Loucy (cell line): ENCODE data around the gene SNHG17.
A peak's percentile ranks its signal among the peaks of the same experiment; 100 is the strongest.

Source experiments
- H2AFZ ChIP-seq: fragments of 200-600 bp; sonication (generic); 2 replicates; pipeline ENCODE4 v1.6.0; 2016; ENCODE audit warnings: antibody characterized with exemption, mild to moderate bottlenecking, low read length, moderate library complexity
- H3F3A ChIP-seq: fragments of 200-600 bp; 2 replicates; pipeline ENCODE4 v1.6.0; 2016; ENCODE audit warnings: antibody characterized with exemption, low read depth, mild to moderate bottlenecking
- H3K27me3 ChIP-seq: fragments of 200-600 bp; sonication (generic); 2 replicates; pipeline ENCODE4 v1.6.1; 2014; ENCODE audit warnings: low read length, mild to moderate bottlenecking; ENCODE audit not compliant: insufficient read depth, poor library complexity, severe bottlenecking
- H3K36me3 ChIP-seq: fragments of 200-600 bp; sonication (generic); 2 replicates; pipeline ENCODE4 v1.6.1; 2016; ENCODE audit warnings: low read length; ENCODE audit not compliant: insufficient read depth
- H3K4me1 ChIP-seq: fragments of 200-600 bp; sonication (generic); 2 replicates; pipeline ENCODE4 v1.5.1; 2014; ENCODE audit warnings: low read length, mild to moderate bottlenecking; ENCODE audit not compliant: insufficient read depth, poor library complexity, severe bottlenecking
- H3K4me2 ChIP-seq: fragments of 200-600 bp; sonication (generic); 2 replicates; pipeline ENCODE4 v1.6.0; 2014; ENCODE audit warnings: antibody characterized with exemption, low read length, low read depth, mild to moderate bottlenecking; ENCODE audit not compliant: poor library complexity, severe bottlenecking
- H3K4me3 ChIP-seq: fragments of 200-600 bp; sonication (generic); 2 replicates; pipeline ENCODE4 v1.5.1; 2014; ENCODE audit warnings: low read length, mild to moderate bottlenecking, mixed read lengths; ENCODE audit not compliant: poor library complexity, severe bottlenecking
- H3K79me2 ChIP-seq: fragments of 200-600 bp; sonication (generic); 2 replicates; pipeline ENCODE4 v1.6.1; 2014; ENCODE audit warnings: low read length; ENCODE audit not compliant: insufficient read depth
- H3K9ac ChIP-seq: fragments of 200-600 bp; sonication (generic); 2 replicates; pipeline ENCODE4 v1.6.0; 2014; ENCODE audit warnings: mild to moderate bottlenecking, low read depth, low read length, moderate library complexity; ENCODE audit not compliant: poor library complexity, severe bottlenecking
- H3K9me2 ChIP-seq: fragments of 200-600 bp; sonication (generic); replicated peaks from 2 replicates; pipeline ENCODE4 v1.6.1; 2016; ENCODE audit warnings: low read depth, low read length, mixed read lengths
- H3K9me3 ChIP-seq: fragments of 200-600 bp; sonication (generic); 2 replicates; pipeline ENCODE4 v1.6.1; 2014; ENCODE audit warnings: mild to moderate bottlenecking, antibody characterized with exemption, low read length, low read depth; ENCODE audit not compliant: insufficient read depth
- H4K20me1 ChIP-seq: fragments of 200-600 bp; sonication (generic); 2 replicates; pipeline ENCODE4 v1.6.0; 2014; ENCODE audit warnings: antibody characterized with exemption, low read length, mild to moderate bottlenecking; ENCODE audit not compliant: insufficient read depth, poor library complexity, severe bottlenecking
- CTCF ChIP-seq: fragments of 200-600 bp; sonication (generic); conservative IDR thresholded peaks from 2 replicates; pipeline ENCODE4 v1.5.1; 2014; ENCODE audit warnings: mild to moderate bottlenecking, antibody characterized with exemption, low read length
- EZH2phosphoT487 ChIP-seq: fragments of 200-600 bp; IDR thresholded peaks from 2 replicates; pipeline ENCODE4 v1.6.1; 2018; ENCODE audit warnings: antibody characterized with exemption, mild to moderate bottlenecking, moderate library complexity, borderline replicate concordance

SNHG17 gene

GRCh38 chr20:38424401-38424800, 10.7 kb downstream of the SNHG17 start:
- H3K27me3 ChIP-seq = no peaks in the 10 kb centered on the region
- H3K9ac ChIP-seq = no peak overlapping the region
- peaks cover 99% of the 10 kb centered on the region for H3K36me3 ChIP-seq
- no peaks in the 10 kb centered on the region for H3K9me3 ChIP-seq
- peaks cover 83% of the 10 kb centered on the region for H3K79me2 ChIP-seq
- H3K4me3 ChIP-seq = no peak overlapping the region
- H3K9me2 ChIP-seq = no peaks in the 10 kb centered on the region
- peak overlapping the region; percentile 7 for H3K4me2 ChIP-seq
- TF ChIP-seq CTCF (no peak), EZH2phosphoT487 (no peak)
- no peaks in the 10 kb centered on the region for H3F3A ChIP-seq
- H2AFZ ChIP-seq = no peak overlapping the region
- H4K20me1 ChIP-seq = peaks cover 85% of the 10 kb centered on the region
- peaks cover 15% of the 10 kb centered on the region for H3K4me1 ChIP-seq

- Histone ChIP-seq H3K9me3 (no peaks in the 10 kb centered on the region), H3K4me1 (peaks cover 7% of the 10 kb centered on the region), H2AFZ (no peak overlapping the region), H3K9me2 (no peaks in the 10 kb centered on the region), H3K27me3 (no peaks in the 10 kb centered on the region), H3K79me2 (peaks cover 74% of the 10 kb centered on the region), H3K9ac (no peak overlapping the region), H3F3A (no peaks in the 10 kb centered on the region), H3K4me3 (no peak overlapping the region), H3K36me3 (peaks cover 99% of the 10 kb centered on the region), H4K20me1 (peaks cover 77% of the 10 kb centered on the region), H3K4me2 (no peak overlapping the region)
- TF ChIP-seq EZH2phosphoT487 (no peak), CTCF (no peak)
Measured at GRCh38 chr20:38423541-38423940, 11.6 kb downstream of the SNHG17 start.

- H3K79me2 ChIP-seq = peaks cover 58% of the 10 kb centered on the region
- no peak overlapping the region for H3K9ac ChIP-seq
- H3K4me3 ChIP-seq = no peak overlapping the region
- peaks cover 6% of the 10 kb centered on the region for H3K4me1 ChIP-seq
- H4K20me1 ChIP-seq = peaks cover 60% of the 10 kb centered on the region
- no peaks in the 10 kb centered on the region for H3K27me3 ChIP-seq
- TF ChIP-seq EZH2phosphoT487 = no peak
- no peak for TF ChIP-seq CTCF
- H3F3A ChIP-seq = no peaks in the 10 kb centered on the region
- H3K4me2 ChIP-seq = no peak overlapping the region
- no peaks in the 10 kb centered on the region for H3K9me2 ChIP-seq
- H3K9me3 ChIP-seq = no peaks in the 10 kb centered on the region
- peaks cover 94% of the 10 kb centered on the region for H3K36me3 ChIP-seq
- H2AFZ ChIP-seq = no peak overlapping the region
Measured at GRCh38 chr20:38421915-38422314, 13.2 kb downstream of the SNHG17 start.
